ENCODE data around the gene CS.

Gene CS

DNA sequence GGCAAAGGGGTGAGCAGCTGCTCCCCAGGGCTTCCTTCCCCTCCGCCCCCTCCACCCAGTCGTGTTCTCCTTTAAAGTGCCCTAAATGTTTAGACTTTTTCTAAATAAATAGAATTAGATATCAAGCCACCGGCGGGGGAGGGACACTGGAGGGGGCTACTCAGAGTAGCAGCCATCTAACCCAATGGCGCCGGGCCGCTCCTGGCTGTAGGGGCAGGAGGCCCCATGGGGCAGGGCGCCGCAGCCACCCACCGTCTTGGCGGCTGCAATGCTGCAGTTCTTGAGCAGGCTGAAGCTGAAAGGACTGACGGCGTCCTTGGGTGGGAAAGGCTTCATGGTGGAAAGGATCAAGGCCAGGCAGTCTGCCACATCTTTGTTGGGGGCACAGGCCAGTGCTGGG lies 57.1 kb downstream of the CS start:
- DNase-seq, result no peak

DNA sequence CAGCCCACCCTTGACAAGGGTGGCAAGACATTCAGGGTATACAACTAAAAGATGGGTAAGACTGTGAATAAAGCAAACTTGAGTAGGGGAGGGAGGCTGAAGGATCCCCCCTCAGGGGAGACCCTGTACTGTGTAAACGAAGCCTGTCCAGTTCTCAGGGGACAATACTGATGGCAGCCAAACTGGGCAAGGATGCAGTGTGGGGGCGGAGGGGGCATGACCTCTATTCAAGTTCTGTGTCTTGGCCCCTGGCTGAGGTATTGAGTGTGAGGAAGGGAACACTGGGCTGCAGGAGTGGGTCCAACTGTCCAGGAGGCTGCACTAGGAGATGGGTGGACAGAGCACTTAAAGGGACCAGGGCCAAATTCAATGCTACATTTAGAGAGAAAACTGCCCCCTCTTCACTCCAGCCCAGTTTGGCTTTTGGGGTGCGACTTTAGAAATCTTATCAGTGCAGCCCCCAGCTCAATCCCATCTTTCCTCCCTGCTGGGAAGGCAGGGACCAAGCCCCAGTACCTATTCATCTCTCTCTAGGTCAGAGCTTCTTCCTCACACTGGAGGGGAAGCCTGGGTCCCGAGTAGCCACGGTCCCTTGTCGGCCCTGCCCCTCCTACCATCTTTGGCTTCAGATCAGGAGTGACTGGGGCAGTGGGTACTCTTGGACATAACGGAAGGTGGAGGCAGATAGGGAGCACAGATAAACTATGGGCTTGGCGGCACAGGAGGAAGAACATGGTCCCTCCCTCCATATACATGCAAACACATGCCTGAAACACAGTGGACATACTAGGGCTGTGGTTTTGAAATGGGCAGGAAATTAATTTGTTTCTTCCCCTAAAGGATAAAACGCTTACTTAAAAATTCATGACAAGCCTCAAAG lies 58.5 kb downstream of the CS start:
- no peak for DNase-seq

DNA sequence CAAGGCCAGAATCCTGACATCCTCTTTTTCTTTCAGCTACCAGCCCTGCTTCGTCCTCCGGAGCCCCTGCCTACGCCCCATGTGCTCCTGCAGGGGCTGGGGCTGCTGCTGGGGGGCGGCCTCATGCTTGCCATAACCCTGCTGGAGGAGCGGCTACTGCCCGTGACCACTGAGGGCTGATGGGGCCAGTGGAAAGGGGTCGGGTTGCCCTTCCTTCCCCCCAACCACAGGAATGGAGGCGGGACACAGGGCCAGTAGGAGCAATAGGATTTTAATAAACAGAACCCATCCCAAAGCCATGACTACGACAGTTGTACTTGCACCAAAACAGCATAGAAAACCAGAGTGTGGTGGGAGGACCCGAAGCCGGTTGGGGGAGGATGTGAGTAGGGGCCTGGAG lies 62.6 kb downstream of the CS start:
- DNase-seq, result no peak

DNA sequence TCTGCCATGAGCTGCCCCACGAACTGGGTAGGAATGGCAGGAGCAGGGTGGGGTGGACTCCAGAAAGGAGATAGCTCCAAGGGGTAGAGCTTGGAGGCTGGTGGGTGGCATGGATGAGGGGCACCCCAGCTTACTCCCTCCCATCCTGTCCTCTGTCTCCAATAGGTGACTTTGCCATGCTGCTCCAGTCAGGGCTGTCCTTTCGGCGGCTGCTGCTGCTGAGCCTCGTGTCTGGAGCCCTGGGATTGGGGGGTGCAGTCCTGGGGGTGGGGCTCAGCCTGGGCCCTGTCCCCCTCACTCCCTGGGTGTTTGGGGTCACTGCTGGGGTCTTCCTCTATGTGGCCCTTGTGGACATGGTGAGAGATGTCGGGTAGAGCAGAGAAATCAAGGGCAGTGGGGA lies 63.1 kb downstream of the CS start:
- DNase-seq, result no peak

DNA sequence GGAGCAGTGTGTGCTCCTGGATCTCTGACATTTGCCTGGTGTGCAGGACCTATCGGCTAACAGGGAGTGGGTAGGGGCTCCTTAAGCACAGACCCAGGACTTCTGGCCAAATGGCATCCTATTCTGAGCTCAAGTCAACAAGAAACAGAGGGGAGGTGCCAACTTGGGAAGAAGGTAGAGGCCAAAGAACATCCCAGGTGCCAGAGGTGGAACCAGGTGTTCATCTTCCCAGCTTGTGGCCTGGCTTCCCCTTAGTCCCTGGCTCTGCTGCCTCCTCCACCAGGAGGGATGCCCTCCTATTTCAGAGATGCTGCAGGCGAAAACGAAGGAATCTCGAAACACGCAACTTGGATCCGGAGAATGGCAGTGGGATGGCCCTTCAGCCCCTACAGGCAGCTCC lies 64.0 kb downstream of the CS start:
- DNase-seq, result no peak

DNA sequence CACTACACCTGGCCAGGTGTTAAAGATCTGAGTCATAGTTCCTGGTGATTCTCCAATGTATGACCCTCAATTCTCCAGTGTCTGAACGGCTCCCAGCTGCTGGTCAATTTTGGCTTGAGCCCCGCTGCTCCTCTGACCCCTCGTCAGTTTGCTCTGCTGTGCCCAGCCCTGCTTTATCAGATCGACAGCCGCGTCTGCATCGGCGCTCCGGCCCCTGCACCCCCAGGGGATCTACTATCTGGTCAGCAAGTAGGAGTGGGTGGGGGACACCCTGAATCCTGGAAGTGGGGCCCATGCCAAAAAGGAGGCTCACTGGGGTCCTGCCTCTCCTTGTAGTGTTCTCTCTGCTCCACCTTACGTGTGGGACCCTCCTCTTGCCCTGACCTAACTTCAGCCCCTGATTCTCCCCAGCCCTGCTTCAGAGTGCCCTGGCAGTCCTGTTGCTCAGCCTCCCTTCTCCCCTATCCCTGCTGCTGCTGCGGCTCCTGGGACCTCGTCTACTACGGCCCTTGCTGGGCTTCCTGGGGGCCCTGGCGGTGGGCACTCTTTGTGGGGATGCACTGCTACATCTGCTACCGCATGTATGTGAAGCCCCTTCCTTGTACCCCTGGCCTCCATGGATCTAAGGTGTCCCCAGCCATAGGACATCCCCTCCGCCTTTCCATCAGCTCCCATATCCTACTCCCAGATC lies 65.2 kb downstream of the CS start:
- no peak for DNase-seq

DNA sequence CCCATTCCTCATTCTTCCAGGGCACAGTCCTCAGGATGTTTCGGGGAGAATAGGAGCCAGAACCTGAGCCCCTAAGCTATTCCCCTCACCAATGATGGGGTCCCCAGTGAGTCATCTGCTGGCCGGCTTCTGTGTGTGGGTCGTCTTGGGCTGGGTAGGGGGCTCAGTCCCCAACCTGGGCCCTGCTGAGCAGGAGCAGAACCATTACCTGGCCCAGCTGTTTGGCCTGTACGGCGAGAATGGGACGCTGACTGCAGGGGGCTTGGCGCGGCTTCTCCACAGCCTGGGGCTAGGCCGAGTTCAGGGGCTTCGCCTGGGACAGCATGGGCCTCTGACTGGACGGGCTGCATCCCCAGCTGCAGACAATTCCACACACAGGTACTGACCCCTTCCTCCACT lies 68.9 kb downstream of the CS start:
- no peak for DNase-seq

DNA sequence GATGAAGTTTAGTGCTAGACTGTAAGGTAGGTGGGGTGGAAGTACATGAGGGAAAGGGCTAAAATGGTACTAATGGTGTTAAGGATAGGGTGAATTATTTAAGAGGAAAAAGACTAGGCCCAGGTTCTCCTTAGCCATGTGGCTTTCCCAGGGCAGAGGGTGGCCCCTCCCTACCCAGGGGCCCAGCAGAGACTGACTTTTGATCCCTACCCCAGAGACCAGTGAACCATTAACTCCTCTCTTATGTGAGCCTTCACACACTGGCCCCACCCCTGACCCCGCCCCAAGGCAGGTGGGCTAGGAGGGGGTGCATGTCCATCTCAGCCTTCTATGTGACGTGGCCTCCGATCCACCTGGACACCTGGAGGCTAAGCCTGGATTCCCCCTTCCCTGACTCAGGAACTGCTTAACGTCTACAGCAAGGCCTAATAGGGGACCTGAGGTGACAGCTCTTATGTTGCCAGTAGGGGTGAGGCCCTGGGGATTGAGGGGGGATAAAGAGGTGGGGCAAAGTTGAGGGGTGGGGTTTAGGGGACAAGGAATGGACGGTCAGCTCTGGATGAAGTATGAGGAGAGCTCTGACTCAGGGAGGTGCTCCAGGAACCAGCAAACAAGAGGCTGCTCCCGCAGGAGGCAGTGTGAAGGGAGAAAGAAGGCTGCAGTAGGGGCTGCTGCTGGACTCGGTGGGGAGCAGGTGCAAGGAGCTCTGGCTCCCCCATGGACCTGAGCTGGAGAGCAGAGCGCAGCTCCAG lies 69.5 kb downstream of the CS start:
- DNase-seq, result no peak

DNA sequence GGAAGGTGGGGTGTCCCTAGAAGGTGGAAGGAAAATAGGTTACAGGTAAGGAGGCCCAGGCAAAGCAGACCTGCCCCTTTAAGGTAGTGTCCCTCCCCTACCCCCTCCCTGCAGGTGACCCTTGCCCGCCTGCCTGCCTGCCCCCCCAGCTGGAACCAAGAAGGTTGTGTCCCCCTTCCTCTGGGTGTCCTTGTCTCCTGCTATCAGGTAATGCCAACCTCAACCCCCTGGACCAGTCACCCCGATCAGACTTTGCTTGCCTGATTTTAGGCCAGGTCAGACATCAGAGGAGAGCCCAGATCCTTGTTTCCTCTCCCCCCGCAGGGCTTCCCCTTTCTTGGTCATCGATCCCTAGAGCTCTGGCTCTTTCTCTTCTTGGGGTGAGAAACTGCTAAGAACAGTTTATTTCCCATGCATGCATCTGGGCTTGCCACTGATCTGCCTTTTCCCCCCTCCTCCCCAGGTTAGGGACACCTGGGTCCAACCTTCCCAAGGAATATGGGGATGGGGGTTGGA lies 70.2 kb downstream of the CS start, which contains the start of gene SLC39A5:
SLC39A5 (plus strand) TSS at position 136 of the 516 bp plus-strand sequence. CDS start 1,224 bp downstream, outside the sequence.
- DNase-seq, result no peak

DNA sequence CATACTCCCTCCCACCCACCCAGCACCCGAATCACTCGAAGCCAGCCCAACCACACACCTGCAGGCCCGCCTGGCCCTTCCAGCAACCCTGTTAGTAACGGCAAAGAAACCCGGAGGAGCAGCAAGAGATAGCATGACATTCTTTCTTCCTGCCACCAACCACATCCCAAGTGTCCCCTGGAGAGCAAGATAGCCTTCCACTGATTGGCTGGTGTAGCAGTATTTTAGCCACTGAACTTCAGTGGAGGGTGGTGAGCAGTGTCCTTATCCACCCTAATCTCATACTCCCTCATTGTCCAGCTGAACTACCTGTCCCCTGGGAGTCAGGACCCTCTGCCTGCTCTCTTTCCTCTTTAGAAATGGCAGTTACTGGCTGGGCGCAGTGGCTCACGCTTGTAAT lies 71.0 kb downstream of the CS start:
- DNase-seq, result no peak

DNA sequence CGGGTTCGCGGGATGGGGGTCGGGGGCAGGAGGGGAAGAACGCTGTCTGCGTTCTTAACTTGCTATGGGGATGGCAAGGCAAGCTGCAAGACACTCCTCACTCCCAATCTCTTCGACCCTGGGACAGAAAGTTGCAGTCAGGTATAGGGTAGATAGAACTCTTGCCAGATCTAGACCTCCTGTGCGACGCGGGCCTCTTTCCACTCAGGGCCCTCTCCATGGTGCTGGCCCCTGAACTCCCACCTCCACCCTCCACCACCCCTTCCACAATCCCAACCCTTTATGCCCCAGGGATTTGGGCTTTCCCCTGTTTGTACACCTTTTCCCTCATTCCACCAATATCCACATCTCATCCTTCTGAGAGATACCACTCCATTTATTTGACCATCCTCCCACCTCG lies 75.2 kb downstream of the CS start:
- no peak for DNase-seq

DNA sequence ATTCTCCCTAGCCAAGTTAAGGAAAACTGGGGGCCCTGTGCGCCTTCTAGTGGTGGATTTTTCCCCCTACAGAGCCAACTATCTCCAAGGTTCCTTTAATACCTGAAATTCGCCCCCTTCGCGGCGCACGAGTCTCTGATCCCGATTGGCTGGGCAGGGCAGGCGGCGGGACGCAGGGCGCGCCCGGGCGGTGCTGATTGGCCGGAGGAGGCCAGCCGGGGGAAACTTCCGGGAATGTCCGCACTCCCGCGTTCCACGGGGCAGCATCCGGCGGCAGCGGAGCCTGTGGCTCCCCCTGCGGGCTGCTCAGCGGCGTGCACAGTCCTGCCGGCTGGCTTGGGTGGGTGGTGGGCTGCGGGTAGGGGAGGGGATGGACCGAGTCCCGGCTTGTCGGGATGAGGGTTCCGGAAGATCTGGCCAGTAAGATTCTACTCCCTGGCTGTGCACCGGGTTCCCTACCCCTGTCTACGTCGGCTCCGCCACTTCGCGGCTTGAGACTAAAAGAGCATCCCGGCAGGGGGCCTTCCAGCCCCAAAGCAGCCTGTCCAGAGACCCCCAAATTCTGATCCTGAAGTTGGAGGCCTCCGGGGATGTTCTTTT lies 75.9 kb downstream of the CS start, which contains the start of gene NABP2:
NABP2 (plus strand) TSS at position 241 of the 600 bp plus-strand sequence. CDS start 515 bp downstream, outside the sequence.
- peak; percentile 99 for DNase-seq

DNA sequence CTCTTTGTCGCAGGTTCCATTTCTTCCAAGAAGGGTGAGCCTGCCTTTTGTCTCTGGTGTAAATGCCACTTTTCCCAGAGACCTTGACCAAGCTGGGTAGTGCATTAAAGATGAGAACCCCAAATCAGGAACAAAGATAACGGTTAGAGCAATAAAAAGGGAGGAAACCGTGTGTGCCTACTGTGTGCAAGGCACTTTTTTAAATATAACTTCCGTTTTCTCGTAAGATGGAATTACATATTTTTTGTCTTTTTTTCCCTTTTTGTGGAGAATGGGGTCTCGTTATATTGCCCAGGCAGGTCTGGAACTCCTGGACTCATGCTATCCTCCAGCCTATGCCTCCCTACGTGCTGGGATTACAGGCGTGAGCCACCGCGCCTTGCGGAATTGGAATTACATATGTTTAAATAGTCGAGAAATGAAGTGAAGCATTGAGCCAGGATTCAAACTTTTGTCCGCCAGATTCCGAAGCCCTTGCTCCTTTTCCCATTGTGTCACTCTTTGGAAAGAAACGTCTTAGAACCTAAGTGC lies 76.5 kb downstream of the CS start:
- no peak for DNase-seq

DNA sequence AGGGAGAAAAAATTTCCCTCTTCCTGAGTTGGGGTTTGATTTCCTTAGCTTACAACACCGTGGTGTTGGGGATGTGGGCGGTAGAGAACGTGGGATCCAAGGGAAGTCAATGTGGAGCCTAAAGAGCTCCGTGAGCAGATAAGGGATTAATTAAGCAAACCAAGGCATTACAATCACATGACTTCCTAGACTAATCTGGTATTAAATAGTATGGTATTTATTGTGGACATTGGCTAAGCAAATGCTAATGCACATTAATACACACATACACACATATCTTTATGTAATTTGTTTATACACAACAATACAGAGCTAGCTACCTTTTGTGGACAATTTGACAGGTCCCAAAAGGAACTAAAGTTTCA lies 77.6 kb downstream of the CS start:
- no peak for DNase-seq

DNA sequence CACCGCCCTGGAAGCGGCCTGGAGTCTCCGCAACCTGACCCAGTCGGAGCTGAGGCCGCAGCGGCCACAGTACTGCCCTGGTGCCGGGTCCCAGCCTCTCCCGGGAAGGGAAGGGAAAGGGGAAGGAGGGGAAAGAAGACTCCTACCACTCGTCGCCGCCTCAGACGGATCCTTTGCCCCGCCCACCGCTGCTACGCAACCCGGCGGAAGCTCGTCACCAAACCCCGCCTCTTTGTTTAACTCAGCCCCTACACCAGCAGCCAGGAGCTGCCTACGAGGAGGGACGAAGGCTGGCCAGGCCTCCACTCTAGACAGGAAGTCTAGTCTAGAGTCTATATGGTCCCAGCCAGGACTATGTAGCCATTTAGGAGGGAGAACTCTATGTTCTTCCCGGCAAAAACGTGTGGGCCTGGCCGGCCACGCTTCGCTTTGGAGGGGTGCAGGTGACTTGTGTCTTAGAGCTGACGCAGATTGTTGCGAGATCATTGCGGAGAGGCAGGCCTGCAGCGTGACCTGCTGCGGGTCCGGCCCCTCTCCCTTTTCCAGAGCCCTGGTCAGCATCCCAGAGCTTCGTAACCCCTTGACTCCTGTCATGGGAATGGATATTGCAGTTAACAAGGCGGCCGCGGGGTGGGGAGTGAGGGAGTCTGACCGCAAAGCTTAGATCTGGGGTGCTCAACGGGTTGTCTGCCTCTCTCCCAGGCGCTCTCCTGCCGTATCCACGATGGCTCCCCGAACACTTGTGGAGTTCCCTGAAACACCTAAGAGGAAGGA lies 78.2 kb downstream of the CS start, which contains the start of gene RNF41:
RNF41 (minus strand) TSS at position 166 of the 774 bp plus-strand sequence. CDS start 7,875 bp downstream, outside the sequence.
- DNase-seq, result peak; percentile 99

All from right forelimb (tissue), 1 donor.